Fibroblast of villous mesenchyme (primary cell): ENCODE data around the gene DNAAF1. TPM values are rescaled to one million over a fixed set of nuclear protein-coding genes. Genes with fewer than 3 reads are reported as not detected.

Experiments
- DNase-seq: peaks from one replicate; pipeline ENCODE4 v3.0.0-alpha.2; 2010; ENCODE audit warnings: low read depth
- H3K4me3 ChIP-seq: 2 replicates; pipeline ENCODE4 v1.5.1; 2011; ENCODE audit warnings: low read depth, mild to moderate bottlenecking, low read length
- CTCF ChIP-seq: IDR thresholded peaks from 2 replicates; pipeline ENCODE4 v1.5.1; 2012; ENCODE audit warnings: low read depth, mild to moderate bottlenecking, low read length; ENCODE audit not compliant: insufficient read depth
- total RNA-seq: library from RNA; depleted of rRNA; stranded (reverse); fragments of >200 nt; gene quantifications from 2 replicates; pipeline ENCODE4 v1.2.3, GENCODE V29; 2012

DNAAF1 gene
- total RNA-seq, 1 donor: not detected

DNA sequence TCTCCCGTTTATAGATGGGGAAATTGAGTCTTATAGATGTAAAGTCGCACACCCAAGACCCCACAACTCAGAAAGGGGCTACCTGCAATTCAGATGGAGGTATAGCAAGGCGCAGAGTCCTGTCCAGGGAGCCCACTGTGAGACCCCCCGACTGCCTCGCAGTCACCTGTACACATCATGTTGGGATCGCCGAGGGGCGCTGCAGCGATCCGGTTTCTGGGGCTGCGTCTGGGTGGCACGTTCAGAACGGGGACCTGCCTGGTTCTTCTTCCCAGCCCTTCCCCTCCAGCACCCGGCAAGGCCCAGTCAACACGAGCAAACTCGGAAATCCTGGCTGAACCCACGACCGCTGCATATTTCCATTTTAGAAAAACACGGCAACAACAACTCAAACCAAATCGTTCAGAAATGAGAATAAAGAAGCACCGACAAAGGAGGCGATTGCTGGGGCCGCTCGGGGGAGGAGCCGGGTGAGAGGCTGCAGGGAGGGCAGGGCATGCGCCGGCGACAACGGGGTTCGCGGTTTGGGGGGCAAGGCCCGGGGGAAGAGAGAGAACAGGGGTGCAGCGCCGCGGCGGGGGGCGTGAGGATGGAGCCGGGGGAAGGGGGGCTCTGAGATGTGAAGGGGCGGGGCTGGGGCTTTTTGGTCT, 774 bp upstream of the DNAAF1 start:
- DNase-seq: peak; percentile 17
- peak; percentile 21 for TF ChIP-seq CTCF
- peak overlapping the region; percentile 85 for H3K4me3 ChIP-seq

DNA sequence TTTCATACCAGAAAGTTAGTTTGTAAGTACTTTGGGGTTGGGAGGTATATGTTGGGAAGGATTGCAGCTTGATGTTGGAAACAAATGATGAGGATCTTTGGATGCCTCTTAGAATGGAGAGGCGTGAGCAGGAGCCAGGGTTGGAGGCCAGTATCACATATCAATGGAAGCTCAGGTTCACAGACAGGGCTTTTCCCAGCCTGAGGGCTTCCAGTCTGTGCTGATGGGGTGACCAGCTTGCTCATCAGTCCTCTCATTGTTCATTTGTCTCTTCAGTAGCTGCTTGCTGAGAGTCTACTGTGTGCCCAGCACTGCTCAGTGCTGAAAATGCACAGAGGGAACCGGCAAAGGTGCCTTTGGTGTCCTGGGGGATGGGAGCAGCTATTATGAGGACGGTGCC, 5.8 kb downstream of the DNAAF1 start:
- H3K4me3 ChIP-seq: no peak overlapping the region
- no peak for TF ChIP-seq CTCF

DNA sequence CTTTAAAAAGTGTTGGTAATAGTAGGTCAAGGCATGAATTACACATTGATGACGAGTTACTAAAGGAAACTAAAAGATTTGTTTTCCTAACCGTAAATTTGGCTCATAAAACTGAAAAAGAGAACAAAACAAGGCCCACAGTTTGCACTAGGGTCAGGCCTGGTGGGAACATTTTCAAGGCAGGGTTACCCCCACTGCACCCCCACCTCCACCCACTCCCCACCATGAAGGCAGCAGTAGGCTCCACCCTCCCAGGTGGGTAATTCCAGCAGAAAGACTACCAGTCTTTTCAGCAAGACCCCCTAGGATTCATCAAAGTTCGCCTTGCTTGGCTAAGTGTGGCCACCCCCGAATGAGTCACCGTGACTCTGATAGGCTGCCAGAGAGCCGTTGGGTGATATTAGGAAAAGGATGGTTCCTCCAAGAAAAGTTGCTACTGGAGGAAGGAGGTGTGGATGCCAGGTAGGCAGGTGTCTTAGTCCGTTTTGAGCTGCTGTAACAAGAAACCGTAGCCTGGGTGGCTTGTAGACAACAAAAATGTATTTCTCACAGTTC, 8.6 kb downstream of the DNAAF1 start:
- no peak overlapping the region for H3K4me3 ChIP-seq
- DNase-seq: peak; percentile 39
- no peak for TF ChIP-seq CTCF

More for the DNA sequence above, 5.8 kb downstream of the DNAAF1 start:
- DNase-seq: no peak

DNA sequence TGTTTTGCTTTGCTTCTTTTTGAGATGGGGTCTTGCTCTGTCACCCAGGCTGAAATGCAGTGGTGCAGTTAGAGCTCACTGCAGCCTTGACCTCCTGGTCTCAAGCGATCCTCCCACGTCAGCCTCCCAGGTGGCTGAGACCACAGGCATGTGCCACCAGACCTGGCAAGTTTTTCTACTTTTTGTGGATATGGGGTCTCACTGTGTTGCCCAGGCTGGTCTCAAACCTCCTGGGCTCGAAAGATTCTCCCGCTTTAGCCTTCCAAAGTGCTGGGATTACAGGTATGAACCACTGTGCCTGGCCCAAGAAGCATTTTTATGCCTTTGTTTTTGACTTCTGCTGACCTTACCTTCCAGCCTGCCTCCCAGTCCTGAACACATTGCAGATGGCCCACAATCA, 10.1 kb downstream of the DNAAF1 start:
- DNase-seq: no peak
- no peak for TF ChIP-seq CTCF

DNA sequence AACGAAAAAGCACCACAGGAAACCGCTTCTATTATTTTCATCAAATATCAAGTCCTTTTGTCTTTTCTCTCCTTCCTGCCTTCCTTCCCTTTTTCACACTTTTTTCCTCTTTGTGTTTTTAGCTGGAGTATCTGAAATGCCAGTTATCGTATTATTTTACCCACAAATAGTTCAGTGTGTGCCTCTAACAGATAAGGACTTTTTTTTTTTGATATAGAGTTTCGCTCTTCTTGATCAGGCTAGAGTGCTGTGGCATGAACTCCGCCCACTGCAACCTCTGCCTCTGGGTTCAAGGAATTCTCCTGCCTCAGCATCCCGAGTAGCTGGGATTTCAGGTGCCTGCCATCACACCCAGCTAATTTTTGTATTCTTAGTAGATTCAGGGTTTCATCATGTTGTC, 10.7 kb downstream of the DNAAF1 start:
- H3K4me3 ChIP-seq: no peak overlapping the region
- no peak for DNase-seq
- no peak for TF ChIP-seq CTCF

More for the DNA sequence above, 10.1 kb downstream of the DNAAF1 start:
- H3K4me3 ChIP-seq: no peak overlapping the region

DNA sequence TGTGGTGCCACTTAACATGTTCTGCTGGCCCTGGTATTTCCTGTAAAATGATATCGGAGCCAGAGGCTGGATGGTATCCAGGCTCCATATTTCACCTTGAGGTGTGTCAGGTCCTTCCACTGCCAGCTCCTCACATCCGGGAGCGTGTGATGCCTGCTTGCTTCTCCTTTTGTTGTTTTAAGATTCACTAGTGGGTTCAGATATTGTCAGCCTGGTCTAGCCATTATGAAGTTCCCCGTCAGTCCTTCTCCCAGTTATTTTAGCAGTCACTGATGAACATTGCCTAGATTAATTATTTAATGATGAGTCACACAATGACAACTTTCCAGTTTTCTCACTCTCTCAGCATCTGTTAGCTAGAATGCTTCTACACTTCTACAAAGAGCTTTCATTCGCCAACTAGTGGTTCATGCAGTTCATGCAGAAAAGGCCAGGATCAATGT, 11.3 kb downstream of the DNAAF1 start:
- H3K4me3 ChIP-seq: no peak overlapping the region
- peak; percentile 23 for DNase-seq
- TF ChIP-seq CTCF: no peak

- no peak overlapping the region for H3K4me3 ChIP-seq
- no peak for TF ChIP-seq CTCF
- DNase-seq: no peak
Observed at GRCh38 chr16:84159007-84159406, 13.9 kb downstream of the DNAAF1 start.
